ENCODE data around the gene ERMP1. TPM values are rescaled to one million over a fixed set of nuclear protein-coding genes. Genes with fewer than 3 reads are reported as not detected.

Gene ERMP1
- total RNA-seq, 1 donor from 2014 or later = 7.3 TPM

DNA sequence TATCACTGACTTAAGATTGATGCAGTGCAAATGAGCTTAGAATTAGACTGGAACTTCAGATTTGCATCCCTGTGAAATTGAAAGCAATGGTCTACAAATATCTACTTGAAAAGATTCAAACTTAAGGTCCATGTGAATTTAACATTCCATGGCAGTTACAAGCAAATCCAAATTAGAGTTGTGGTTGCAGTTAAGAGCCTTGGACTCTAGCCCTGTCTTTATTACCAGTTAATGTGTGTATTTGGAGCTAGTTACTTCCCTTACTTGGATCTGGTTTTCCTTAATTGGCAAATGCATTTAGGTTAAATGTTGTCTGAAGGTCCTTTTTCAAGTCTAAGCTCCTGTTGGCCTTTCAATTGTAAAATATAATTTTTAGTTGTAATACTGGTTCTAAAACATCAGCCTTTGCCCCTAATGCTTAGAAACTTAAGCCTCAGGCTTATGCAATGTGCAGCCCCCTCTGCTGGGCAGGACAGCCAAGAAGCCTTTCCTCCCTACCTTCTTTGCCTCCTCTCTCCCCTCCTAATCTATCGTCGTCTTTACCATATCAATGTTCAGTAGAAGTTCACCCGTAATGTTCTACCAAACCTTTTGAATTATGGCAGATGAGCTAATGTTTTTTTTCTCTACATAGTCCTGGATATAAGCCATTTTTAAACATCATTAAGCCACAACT lies 59.5 kb downstream of the ERMP1 start:
- peaks cover 89% of the 10 kb centered on the region for H3K36me3 Mint-ChIP-seq (ENCODE audit: low read depth)

GRCh38 chr9:5767968-5768932 lies 64.7 kb downstream of the ERMP1 start:
- peaks cover 93% of the 10 kb centered on the region for H3K36me3 Mint-ChIP-seq (ENCODE audit: low read depth)
- ATAC-seq (ENCODE audit: low read depth) = no peak
- no peaks in the 10 kb centered on the region for H3K27me3 Mint-ChIP-seq
- DNase-seq = no peak
- ChIA-PET POLR2A (interaction anchor here (0.7 kb wide), 1 partner anchor 529 kb away, joined by 4 read pairs; no protein-coding TSS in a partner anchor), CTCF (no interaction called here)
- no peak overlapping the region for H3K4me3 Mint-ChIP-seq
- intact Hi-C loops (cut with micrococcal nuclease) = no loop called here
- H3K9me3 Mint-ChIP-seq = no peaks in the 10 kb centered on the region
- H3K4me1 Mint-ChIP-seq = peaks cover 10% of the 10 kb centered on the region
- no peak for TF ChIP-seq CTCF (IDR thresholded peaks at IDR 0.05)
- no peak overlapping the region for H3K27ac Mint-ChIP-seq

More for the DNA sequence above, 59.5 kb downstream of the ERMP1 start:
- no peak overlapping the region for H3K4me3 Mint-ChIP-seq
- H3K27ac Mint-ChIP-seq = no peak overlapping the region
- DNase-seq (no peak), ATAC-seq (ENCODE audit: low read depth) (no peak)
- no peak for TF ChIP-seq CTCF (IDR thresholded peaks at IDR 0.05)
- no peaks in the 10 kb centered on the region for H3K4me1 Mint-ChIP-seq
- no peaks in the 10 kb centered on the region for H3K27me3 Mint-ChIP-seq
- peaks cover 3% of the 10 kb centered on the region for H3K9me3 Mint-ChIP-seq
- CTCF ChIA-PET = interaction anchor here (0.9 to 1.6 kb wide), 6 partner anchors 10 to 1013 kb away, joined by 3 to 4 read pairs (median 3); partner anchors contain the start of genes CD274 and ERMP1
- POLR2A ChIA-PET = no interaction called here
- intact Hi-C loops (cut with micrococcal nuclease) = no loop called here

DNA sequence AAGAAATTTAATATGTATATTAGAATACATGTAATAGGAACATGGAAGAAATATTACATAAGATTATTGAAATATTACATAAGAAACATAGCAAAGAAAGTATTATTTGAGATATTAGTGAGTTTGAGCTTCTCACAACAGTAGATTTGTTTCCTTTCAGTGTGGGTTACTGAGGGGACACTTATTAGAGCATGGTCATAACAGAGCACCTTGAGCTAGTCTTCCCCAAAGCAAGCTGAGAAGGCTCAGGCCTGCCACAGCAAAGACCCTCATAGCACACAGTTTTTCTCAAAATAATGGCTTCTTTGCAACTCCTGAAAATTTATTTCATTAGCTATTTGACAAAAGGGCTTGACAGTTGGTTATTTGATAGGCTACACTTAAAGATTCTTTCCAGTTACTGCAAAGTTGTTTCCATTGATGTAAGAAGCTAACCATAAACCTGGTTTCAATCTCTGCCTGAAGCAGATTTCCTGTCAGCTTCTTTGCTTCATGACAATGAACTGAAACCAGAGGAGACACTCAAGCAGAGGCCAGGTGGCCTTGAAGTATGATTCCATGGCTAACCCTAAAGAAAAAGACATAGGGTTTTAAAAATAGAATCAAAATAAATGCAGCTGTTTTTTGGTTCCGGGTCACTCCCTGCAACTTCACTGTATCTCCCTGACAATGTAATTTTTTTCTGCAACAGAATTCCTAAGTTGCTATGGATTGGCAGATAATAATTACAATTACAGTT lies 68.6 kb downstream of the ERMP1 start:
- ChIA-PET CTCF (interaction anchor here (0.9 to 1.6 kb wide), 3 partner anchors 9 to 578 kb away, joined by 3 to 4 read pairs (median 4); partner anchors contain the start of gene ERMP1), POLR2A (interaction anchor here (1.2 kb wide), 1 partner anchor 136 kb away, joined by 4 read pairs; the partner anchor contains the start of gene RIC1)
- DNase-seq (no peak), ATAC-seq (ENCODE audit: low read depth) (no peak)
- Mint-ChIP-seq H3K27ac (no peak overlapping the region), H3K9me3 (no peaks in the 10 kb centered on the region), H3K36me3 (ENCODE audit: low read depth) (peaks cover 93% of the 10 kb centered on the region), H3K27me3 (no peaks in the 10 kb centered on the region), H3K4me3 (no peak overlapping the region), H3K4me1 (peaks cover 10% of the 10 kb centered on the region)
- TF ChIP-seq CTCF (IDR thresholded peaks at IDR 0.05) = no peak
- intact Hi-C loops (cut with micrococcal nuclease) = no loop called here

DNA sequence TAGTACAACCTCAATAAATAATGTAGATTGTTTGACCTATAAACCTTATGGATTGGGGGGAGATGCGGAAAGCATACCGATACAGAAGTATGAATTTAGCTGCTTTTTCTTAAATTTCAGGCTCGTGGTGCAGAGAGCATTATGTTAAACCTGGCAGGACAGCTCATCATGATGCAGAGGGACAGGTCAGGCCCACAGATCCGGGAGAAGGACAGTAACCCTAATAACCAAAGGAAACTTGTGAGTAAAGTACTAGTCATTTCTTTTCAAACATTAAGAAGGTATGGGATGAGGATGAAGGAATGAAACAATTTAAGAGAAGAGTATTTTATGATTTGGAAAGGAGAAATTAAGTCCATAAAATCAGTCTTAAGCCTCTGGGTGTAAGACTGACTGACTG lies 70.5 kb downstream of the ERMP1 start:
- Mint-ChIP-seq H3K4me3 (no peak overlapping the region), H3K27ac (no peak overlapping the region), H3K4me1 (peaks cover 13% of the 10 kb centered on the region), H3K9me3 (no peaks in the 10 kb centered on the region), H3K27me3 (no peaks in the 10 kb centered on the region), H3K36me3 (ENCODE audit: low read depth) (peaks cover 93% of the 10 kb centered on the region)
- DNase-seq (no peak), ATAC-seq (ENCODE audit: low read depth) (no peak)
- POLR2A ChIA-PET = no interaction called here
- CTCF ChIA-PET = interaction anchor here (1.6 kb wide), 1 partner anchor 11 kb away, joined by 4 read pairs; no protein-coding TSS in a partner anchor
- intact Hi-C loops (cut with micrococcal nuclease) = no loop called here
- no peak for TF ChIP-seq CTCF (IDR thresholded peaks at IDR 0.05)
